GM15510 (cell line): Measurements from ENCODE around the gene TMEM91.

ENCODE experiments used
- POLR2A ChIP-seq: IDR thresholded peaks from 3 replicates; pipeline ENCODE4 v1.6.1; 2011; ENCODE audit warnings: borderline replicate concordance; ENCODE audit not compliant: insufficient read length; ENCODE audit errors: extremely low read depth

Gene TMEM91

GRCh38 chr19:41363753-41364523, 12.4 kb upstream of the TMEM91 start, which contains the start of gene B9D2:
Gene B9D2 (minus strand): TSS chr19:41364149. CDS start chr19:41363519, 630 bp downstream.
- TF ChIP-seq POLR2A: peak; percentile 71

- no peak for TF ChIP-seq POLR2A
Observed at GRCh38 chr19:41364524-41365391, 11.6 kb upstream of the TMEM91 start.

GRCh38 chr19:41366089-41366488, 10.2 kb upstream of the TMEM91 start:
- TF ChIP-seq POLR2A: no peak

- TF ChIP-seq POLR2A: no peak
Observed at GRCh38 chr19:41367848-41368301, 8.5 kb upstream of the TMEM91 start.

GRCh38 chr19:41369769-41370168, 6.6 kb upstream of the TMEM91 start:
- no peak for TF ChIP-seq POLR2A

- no peak for TF ChIP-seq POLR2A
Observed at GRCh38 chr19:41371541-41371940, 4.8 kb upstream of the TMEM91 start.

GRCh38 chr19:41372501-41372900, 3.8 kb upstream of the TMEM91 start:
- no peak for TF ChIP-seq POLR2A

- TF ChIP-seq POLR2A: no peak
Observed at GRCh38 chr19:41373993-41374392, 2.3 kb upstream of the TMEM91 start.

GRCh38 chr19:41376998-41377365, 649 bp downstream of the TMEM91 start:
- TF ChIP-seq POLR2A: no peak

GRCh38 chr19:41377977-41378709, 1.8 kb downstream of the TMEM91 start:
- no peak for TF ChIP-seq POLR2A

- no peak for TF ChIP-seq POLR2A
Observed at GRCh38 chr19:41384351-41384750, 8.0 kb downstream of the TMEM91 start.

- TF ChIP-seq POLR2A: no peak
Observed at GRCh38 chr19:41386442-41386841, 10.1 kb downstream of the TMEM91 start.

GRCh38 chr19:41391618-41392017, 15.3 kb downstream of the TMEM91 start:
- TF ChIP-seq POLR2A: no peak

GRCh38 chr19:41392775-41393174, 16.4 kb downstream of the TMEM91 start:
- TF ChIP-seq POLR2A: no peak

GRCh38 chr19:41395355-41395754, 19.0 kb downstream of the TMEM91 start:
- TF ChIP-seq POLR2A: no peak

- peak; percentile 64 for TF ChIP-seq POLR2A
Observed at GRCh38 chr19:41397086-41398049, 21.0 kb downstream of the TMEM91 start, which contains the start of the genes BCKDHA and EXOSC5. Gene BCKDHA (plus strand): TSS chr19:41397818. CDS start chr19:41397828, 10 bp downstream. Gene EXOSC5 (minus strand): TSS chr19:41397359. CDS start chr19:41397328, 31 bp downstream.
